Measurements from ENCODE around the gene ATP8B4. TPM values are rescaled to one million over a fixed set of nuclear protein-coding genes. Genes with fewer than 3 reads are reported as not detected.

ATP8B4 gene
- total RNA-seq, 1 donor from 2014 or later = 0.98 TPM

- DNase-seq (ENCODE audit: low spot score, unreplicated experiment) = no peak
- no peak overlapping the region for H3K4me3 Mint-ChIP-seq (ENCODE audit: low read depth)
- peaks cover 6% of the 10 kb centered on the region for H3K4me1 Mint-ChIP-seq (ENCODE audit: low read depth)
Measured at GRCh38 chr15:50009634-50010033, 109.4 kb downstream of the ATP8B4 start.

GRCh38 chr15:50003786-50004334 is 115.2 kb downstream of the ATP8B4 start:
- Mint-ChIP-seq H3K9me3 (ENCODE audit: low read depth) (no peaks in the 10 kb centered on the region), H3K36me3 (ENCODE audit: insufficient read depth) (no peaks in the 10 kb centered on the region), H3K4me3 (ENCODE audit: low read depth) (no peak overlapping the region), H3K27ac (no peak overlapping the region), H3K4me1 (ENCODE audit: low read depth) (no peaks in the 10 kb centered on the region), H3K27me3 (no peaks in the 10 kb centered on the region)
- peak; percentile 84 for TF ChIP-seq CTCF (IDR thresholded peaks at IDR 0.05; ENCODE audit: unreplicated experiment)
- peak; percentile 75 for DNase-seq (ENCODE audit: low spot score, unreplicated experiment)

More at GRCh38 chr15:50009634-50010033, 109.4 kb downstream of the ATP8B4 start:
- no peak for TF ChIP-seq CTCF (IDR thresholded peaks at IDR 0.05; ENCODE audit: unreplicated experiment)
- peaks cover 2% of the 10 kb centered on the region for H3K27me3 Mint-ChIP-seq
- no peak overlapping the region for H3K27ac Mint-ChIP-seq
- no peaks in the 10 kb centered on the region for H3K36me3 Mint-ChIP-seq (ENCODE audit: insufficient read depth)
- H3K9me3 Mint-ChIP-seq (ENCODE audit: low read depth) = no peaks in the 10 kb centered on the region

- no peaks in the 10 kb centered on the region for H3K36me3 Mint-ChIP-seq (ENCODE audit: insufficient read depth)
- H3K4me3 Mint-ChIP-seq (ENCODE audit: low read depth) = no peak overlapping the region
- H3K27ac Mint-ChIP-seq = no peak overlapping the region
- H3K27me3 Mint-ChIP-seq = no peaks in the 10 kb centered on the region
- TF ChIP-seq CTCF (IDR thresholded peaks at IDR 0.05; ENCODE audit: unreplicated experiment) = no peak
- DNase-seq (ENCODE audit: low spot score, unreplicated experiment) = no peak
- no peaks in the 10 kb centered on the region for H3K4me1 Mint-ChIP-seq (ENCODE audit: low read depth)
- no peaks in the 10 kb centered on the region for H3K9me3 Mint-ChIP-seq (ENCODE audit: low read depth)
Measured at GRCh38 chr15:49991587-49991986, 127.4 kb downstream of the ATP8B4 start.

DNA sequence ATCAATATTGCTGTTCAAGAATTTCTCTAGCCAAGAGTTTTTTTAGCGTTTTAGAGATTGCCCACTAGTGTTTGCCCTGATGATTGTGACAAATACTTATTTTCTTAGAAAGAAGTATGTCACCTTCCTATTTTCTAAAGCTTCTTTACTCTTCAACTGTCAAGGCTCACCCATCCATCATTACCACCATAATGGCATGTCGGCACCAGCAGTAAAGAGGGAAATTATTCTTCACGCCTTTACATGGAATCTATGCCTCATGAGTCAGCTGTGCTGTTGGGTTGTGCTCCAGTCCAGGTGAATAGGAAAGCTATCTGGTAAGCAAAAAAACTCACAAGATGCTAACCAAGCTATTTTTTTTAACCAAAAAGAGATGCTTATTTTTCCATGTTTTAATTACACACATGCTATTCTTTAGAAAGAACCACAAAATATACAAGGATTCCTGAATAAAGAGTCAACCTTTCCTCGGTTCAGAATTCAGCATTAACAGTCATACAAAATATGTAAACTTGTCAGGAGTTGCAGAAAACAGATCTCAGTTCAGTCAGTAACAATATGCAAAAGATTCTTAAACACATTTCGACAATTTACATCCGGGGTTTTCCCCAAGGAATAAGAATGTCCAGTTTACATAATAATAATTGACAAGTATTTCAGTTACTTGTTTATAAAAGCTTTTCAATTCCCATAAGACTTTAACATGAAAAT is 128.0 kb downstream of the ATP8B4 start:
- H3K9me3 Mint-ChIP-seq (ENCODE audit: low read depth) = no peaks in the 10 kb centered on the region
- DNase-seq (ENCODE audit: low spot score, unreplicated experiment) = no peak

DNA sequence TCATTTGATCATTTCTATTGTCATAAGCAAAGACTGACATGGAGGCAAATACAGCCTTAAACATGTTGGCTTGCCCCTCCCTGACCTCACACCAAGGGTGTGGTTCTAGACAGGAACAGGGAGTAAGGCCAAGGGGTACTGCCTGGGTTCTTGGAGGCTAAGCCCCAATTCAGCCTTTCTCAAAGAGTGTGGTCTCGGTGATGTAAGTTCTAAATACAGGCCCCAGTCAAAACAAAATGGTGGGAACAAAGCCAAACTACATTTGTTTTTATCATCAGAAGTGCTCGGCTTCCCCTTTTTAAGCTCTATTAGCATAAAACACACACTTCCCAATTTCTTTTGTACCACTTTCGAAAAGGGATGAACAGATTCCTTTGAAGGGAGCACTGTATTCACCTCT is 129.5 kb downstream of the ATP8B4 start:
- H3K27me3 Mint-ChIP-seq = no peaks in the 10 kb centered on the region
- no peak overlapping the region for H3K4me3 Mint-ChIP-seq (ENCODE audit: low read depth)
- TF ChIP-seq CTCF (IDR thresholded peaks at IDR 0.05; ENCODE audit: unreplicated experiment) = no peak
- peaks cover 4% of the 10 kb centered on the region for H3K4me1 Mint-ChIP-seq (ENCODE audit: low read depth)
- no peaks in the 10 kb centered on the region for H3K9me3 Mint-ChIP-seq (ENCODE audit: low read depth)
- DNase-seq (ENCODE audit: low spot score, unreplicated experiment) = no peak
- H3K27ac Mint-ChIP-seq = no peak overlapping the region
- H3K36me3 Mint-ChIP-seq (ENCODE audit: insufficient read depth) = no peaks in the 10 kb centered on the region

More for the DNA sequence above, 128.0 kb downstream of the ATP8B4 start:
- H3K36me3 Mint-ChIP-seq (ENCODE audit: insufficient read depth) = no peaks in the 10 kb centered on the region
- H3K27ac Mint-ChIP-seq = no peak overlapping the region
- TF ChIP-seq CTCF (IDR thresholded peaks at IDR 0.05; ENCODE audit: unreplicated experiment) = no peak
- H3K4me3 Mint-ChIP-seq (ENCODE audit: low read depth) = no peak overlapping the region
- H3K27me3 Mint-ChIP-seq = no peaks in the 10 kb centered on the region
- no peaks in the 10 kb centered on the region for H3K4me1 Mint-ChIP-seq (ENCODE audit: low read depth)
